ENCODE measurements around the gene RANBP17. TPM values are rescaled to one million over a fixed set of nuclear protein-coding genes. Genes with fewer than 3 reads are reported as not detected.

RANBP17 gene
- total and polyA plus RNA-seq, 2 donors (not counting 1 experiment from before 2014, with no cell fraction given): not detected

- Histone ChIP-seq H3K4me1 (ENCODE audit: control insufficient read depth in 2 of 2, insufficient read depth in 2 of 2, low read length in 2 of 2) (peaks cover 0 to 3% of the 10 kb centered on the region in 2 donors), H3K27ac (ENCODE audit: low read length in 2 of 2) (no peak overlapping the region), H3K27me3 (replicated peaks in 1 of 4; ENCODE audit: control extremely low read depth in 1 of 4, control insufficient read depth in 3 of 4, insufficient read depth in 4 of 4, low read length in 3 of 4) (peaks cover 0 to 15% (median 7%) of the 10 kb centered on the region in 4 experiments), H3K9ac (ENCODE audit: low read length) (no peak overlapping the region), H3K9me3 (ENCODE audit: control extremely low read depth in 1 of 3, control insufficient read depth in 2 of 3, insufficient read depth in 1 of 3, low read length in 2 of 3) (peaks cover 7 to 14% (median 10%) of the 10 kb centered on the region in 3 donors), H4K20me1 (ENCODE audit: control insufficient read depth, insufficient read depth, low read length, poor library complexity, severe bottlenecking) (no peaks in the 10 kb centered on the region), H3K36me3 (replicated peaks in 1 of 2; ENCODE audit: control extremely low read depth in 1 of 2, control insufficient read depth in 1 of 2, extremely low read depth in 1 of 2, insufficient read depth in 2 of 2, low read length in 1 of 2) (no peaks in the 10 kb centered on the region), H3K4me2 (replicated peaks; ENCODE audit: low read depth, low read length, poor library complexity, severe bottlenecking) (no peak overlapping the region), H3K4me3 (ENCODE audit: control extremely low read depth in 1 of 5, extremely low read depth in 1 of 5, insufficient read depth in 1 of 5, low read depth in 2 of 5, low read length in 4 of 5) (no peak overlapping the region), H2AFZ (ENCODE audit: insufficient read depth, low read depth, low read length, poor library complexity, severe bottlenecking) (no peak overlapping the region), H3K79me2 (ENCODE audit: control insufficient read depth, insufficient read depth, low read length) (no peaks in the 10 kb centered on the region)
- ChIA-PET POLR2A (no interaction called here), CTCF (no interaction called here)
- intact Hi-C loops (cut with micrococcal nuclease): no loop called here
- ATAC-seq (ENCODE audit: low read depth) (no peak), DNase-seq (no peak)
- Mint-ChIP-seq H3K4me1 (peaks cover 2% of the 10 kb centered on the region), H3K27me3 (peaks cover 44% of the 10 kb centered on the region), H3K4me3 (no peak overlapping the region), H3K9me3 (ENCODE audit: insufficient read depth) (peaks cover 14% of the 10 kb centered on the region), H3K27ac (no peak overlapping the region)
- TF ChIP-seq CTCF (IDR thresholded peaks at IDR 0.05) (no peak), EZH2 (IDR thresholded peaks at IDR 0.05; ENCODE audit: borderline replicate concordance, insufficient read depth, low read depth, low read length, poor library complexity, severe bottlenecking) (no peak)
- 100% methylated on average over 2 of the region's 5 CpGs for WGBS (ENCODE audit: insufficient coverage)
Observed at GRCh38 chr5:170860818-170861666, 776 bp upstream of the RANBP17 start.

- no peak overlapping the region for H3K4me3 Mint-ChIP-seq
- H3K4me1 Mint-ChIP-seq: peaks cover 2% of the 10 kb centered on the region
- CTCF ChIA-PET: no interaction called here
- Histone ChIP-seq H3K4me3 (ENCODE audit: control extremely low read depth in 1 of 5, extremely low read depth in 1 of 5, insufficient read depth in 1 of 5, low read depth in 2 of 5, low read length in 4 of 5) (no peak overlapping the region), H4K20me1 (ENCODE audit: control insufficient read depth, insufficient read depth, low read length, poor library complexity, severe bottlenecking) (no peaks in the 10 kb centered on the region), H3K36me3 (replicated peaks in 1 of 2; ENCODE audit: control extremely low read depth in 1 of 2, control insufficient read depth in 1 of 2, extremely low read depth in 1 of 2, insufficient read depth in 2 of 2, low read length in 1 of 2) (no peaks in the 10 kb centered on the region), H3K4me1 (ENCODE audit: control insufficient read depth in 2 of 2, insufficient read depth in 2 of 2, low read length in 2 of 2) (peaks cover 0 to 3% of the 10 kb centered on the region in 2 donors), H3K9me3 (ENCODE audit: control extremely low read depth in 1 of 3, control insufficient read depth in 2 of 3, insufficient read depth in 1 of 3, low read length in 2 of 3) (peaks cover 7 to 14% (median 10%) of the 10 kb centered on the region in 3 donors), H3K4me2 (replicated peaks; ENCODE audit: low read depth, low read length, poor library complexity, severe bottlenecking) (no peak overlapping the region), H3K27me3 (replicated peaks in 1 of 4; ENCODE audit: control extremely low read depth in 1 of 4, control insufficient read depth in 3 of 4, insufficient read depth in 4 of 4, low read length in 3 of 4) (peaks cover 0 to 15% (median 7%) of the 10 kb centered on the region in 4 experiments), H3K79me2 (ENCODE audit: control insufficient read depth, insufficient read depth, low read length) (no peaks in the 10 kb centered on the region), H3K9ac (ENCODE audit: low read length) (no peak overlapping the region), H2AFZ (ENCODE audit: insufficient read depth, low read depth, low read length, poor library complexity, severe bottlenecking) (no peak overlapping the region), H3K27ac (ENCODE audit: low read length in 2 of 2) (no peak overlapping the region)
- ATAC-seq (ENCODE audit: low read depth) (no peak), DNase-seq (no peak)
- WGBS (ENCODE audit: insufficient coverage): 42% methylated on average over 17 of the region's 26 CpGs
- POLR2A ChIA-PET: no interaction called here
- H3K9me3 Mint-ChIP-seq (ENCODE audit: insufficient read depth): peaks cover 14% of the 10 kb centered on the region
- TF ChIP-seq EZH2 (IDR thresholded peaks at IDR 0.05; ENCODE audit: borderline replicate concordance, insufficient read depth, low read depth, low read length, poor library complexity, severe bottlenecking) (no peak), CTCF (IDR thresholded peaks at IDR 0.05) (no peak)
- peaks cover 44% of the 10 kb centered on the region for H3K27me3 Mint-ChIP-seq
- no peak overlapping the region for H3K27ac Mint-ChIP-seq
- intact Hi-C loops (cut with micrococcal nuclease): no loop called here
Observed at GRCh38 chr5:170861667-170861916, 226 bp upstream of the RANBP17 start.
